ENCODE results near the gene HOXC11. TPM values are rescaled to one million over a fixed set of nuclear protein-coding genes. Genes with fewer than 3 reads are reported as not detected.

HOXC11 gene
- total RNA-seq, 1 experiment from 2014 or later = 5.7 TPM

GRCh38 chr12:54005531-54005852, 32.6 kb downstream of the HOXC11 start:
- ChIA-PET CTCF (interaction anchor here (0.6 to 3.0 kb wide), 13 partner anchors 9 to 211 kb away, joined by 3 to 33 read pairs (median 4); partner anchors contain the start of genes HOXC10 and HOXC12), POLR2A (ENCODE audit: low non-redundant PET) (no interaction called here)
- H3K36me3 ChIP-seq (ENCODE audit: insufficient read depth, low read length, poor library complexity, severe bottlenecking) = peaks cover 9% of the 10 kb centered on the region
- no TSS peak for BruUV-seq (replicated peaks)
- no peak overlapping the region for H3K27ac ChIP-seq (ENCODE audit: low read depth, low read length, poor library complexity, severe bottlenecking)
- no peak for TF ChIP-seq EZH2 (IDR thresholded peaks at IDR 0.05; ENCODE audit: borderline replicate concordance, low read depth, low read length, poor library complexity, severe bottlenecking)
- no peak for TF ChIP-seq CTCF (conservative IDR thresholded peaks at IDR 0.05; ENCODE audit: low read depth, low read length)
- intact Hi-C loops (cut with micrococcal nuclease; ENCODE audit: unreplicated experiment) = no loop called here
- no peak for DNase-seq (ENCODE audit: low spot score)
- H3K9me3 ChIP-seq (ENCODE audit: low read depth, low read length, poor library complexity, severe bottlenecking) = no peaks in the 10 kb centered on the region
- H3K4me1 ChIP-seq (ENCODE audit: insufficient read depth, low read length, poor library complexity, severe bottlenecking) = peaks cover 68% of the 10 kb centered on the region
- no peak overlapping the region for H3K4me3 ChIP-seq (ENCODE audit: low read depth, low read length, poor library complexity, severe bottlenecking)
- H3K27me3 ChIP-seq (replicated peaks; ENCODE audit: insufficient read depth, low read depth, low read length, poor library complexity) = no peaks in the 10 kb centered on the region

GRCh38 chr12:54005853-54006558, 33.1 kb downstream of the HOXC11 start:
- Histone ChIP-seq H3K27ac (ENCODE audit: low read depth, low read length, poor library complexity, severe bottlenecking) (no peak overlapping the region), H3K4me3 (ENCODE audit: low read depth, low read length, poor library complexity, severe bottlenecking) (no peak overlapping the region), H3K36me3 (ENCODE audit: insufficient read depth, low read length, poor library complexity, severe bottlenecking) (peaks cover 9% of the 10 kb centered on the region), H3K4me1 (ENCODE audit: insufficient read depth, low read length, poor library complexity, severe bottlenecking) (peaks cover 71% of the 10 kb centered on the region), H3K27me3 (replicated peaks; ENCODE audit: insufficient read depth, low read depth, low read length, poor library complexity) (no peaks in the 10 kb centered on the region), H3K9me3 (ENCODE audit: low read depth, low read length, poor library complexity, severe bottlenecking) (no peaks in the 10 kb centered on the region)
- BruUV-seq (replicated peaks) = no TSS peak
- intact Hi-C loops (cut with micrococcal nuclease; ENCODE audit: unreplicated experiment) = loop anchor here (2.0 kb wide), 2 partner anchors 129 to 195 kb away; no protein-coding TSS in a partner anchor
- peak; percentile 86 for DNase-seq (ENCODE audit: low spot score)
- TF ChIP-seq EZH2 (IDR thresholded peaks at IDR 0.05; ENCODE audit: borderline replicate concordance, low read depth, low read length, poor library complexity, severe bottlenecking) = no peak
- peak; percentile 95 for TF ChIP-seq CTCF (conservative IDR thresholded peaks at IDR 0.05; ENCODE audit: low read depth, low read length)
- ChIA-PET CTCF (interaction anchor here (0.6 to 3.0 kb wide), 14 partner anchors 10 to 210 kb away, joined by 3 to 33 read pairs (median 4); partner anchors contain the start of genes HOXC10 and HOXC12), POLR2A (ENCODE audit: low non-redundant PET) (interaction anchor here (0.6 to 0.7 kb wide), 2 partner anchors 10 to 21 kb away, joined by 3 read pairs; partner anchors contain the start of gene HOXC10)

- POLR2A ChIA-PET (ENCODE audit: low non-redundant PET) = interaction anchor here (0.6 to 0.7 kb wide), 2 partner anchors 10 to 22 kb away, joined by 3 read pairs; partner anchors contain the start of gene HOXC10
- no peak for TF ChIP-seq EZH2 (IDR thresholded peaks at IDR 0.05; ENCODE audit: borderline replicate concordance, low read depth, low read length, poor library complexity, severe bottlenecking)
- BruUV-seq (replicated peaks) = no TSS peak
- CTCF ChIA-PET = interaction anchor here (0.6 to 3.0 kb wide), 10 partner anchors 10 to 245 kb away, joined by 3 to 33 read pairs (median 6); partner anchors contain the start of gene HOXC10
- peaks cover 69% of the 10 kb centered on the region for H3K4me1 ChIP-seq (ENCODE audit: insufficient read depth, low read length, poor library complexity, severe bottlenecking)
- H3K27ac ChIP-seq (ENCODE audit: low read depth, low read length, poor library complexity, severe bottlenecking) = no peak overlapping the region
- peaks cover 9% of the 10 kb centered on the region for H3K36me3 ChIP-seq (ENCODE audit: insufficient read depth, low read length, poor library complexity, severe bottlenecking)
- intact Hi-C loops (cut with micrococcal nuclease; ENCODE audit: unreplicated experiment) = loop anchor here (2.0 kb wide), 2 partner anchors 128 to 194 kb away; no protein-coding TSS in a partner anchor
- no peak overlapping the region for H3K4me3 ChIP-seq (ENCODE audit: low read depth, low read length, poor library complexity, severe bottlenecking)
- H3K27me3 ChIP-seq (replicated peaks; ENCODE audit: insufficient read depth, low read depth, low read length, poor library complexity) = no peaks in the 10 kb centered on the region
- no peaks in the 10 kb centered on the region for H3K9me3 ChIP-seq (ENCODE audit: low read depth, low read length, poor library complexity, severe bottlenecking)
- DNase-seq (ENCODE audit: low spot score) = no peak
These were observed 33.8 kb downstream of the HOXC11 start for GRCh38 chr12:54006559-54007220.
